NOMO-1 (cell line): Measurements from ENCODE around the gene BNC2.

Experiments
- DNase-seq, 2 experiments: peaks; one replicate each; lab custom pipeline; 2025; ENCODE audit not compliant: unreplicated experiment in 2 of 2; lab: John Stamatoyannopoulos, UW

The BNC2 gene

GRCh38 chr9:16396389-16396788 lies 474.1 kb downstream of the BNC2 start:
- no peak for DNase-seq

GRCh38 chr9:16391369-16391768 lies 479.1 kb downstream of the BNC2 start:
- no peak for DNase-seq

- no peak for DNase-seq
These were observed 483.1 kb downstream of the BNC2 start for GRCh38 chr9:16387382-16387781.

GRCh38 chr9:16386827-16387077 lies 483.7 kb downstream of the BNC2 start:
- DNase-seq, result no peak

- DNase-seq, result no peak
These were observed 484.3 kb downstream of the BNC2 start for GRCh38 chr9:16386007-16386826.

GRCh38 chr9:16385590-16385989 lies 484.9 kb downstream of the BNC2 start:
- DNase-seq, result no peak

- DNase-seq, result no peak
These were observed 485.5 kb downstream of the BNC2 start for GRCh38 chr9:16384993-16385392.

GRCh38 chr9:16377311-16377710 lies 493.2 kb downstream of the BNC2 start:
- DNase-seq, result no peak

GRCh38 chr9:16371306-16371705 lies 499.2 kb downstream of the BNC2 start:
- no peak for DNase-seq

- no peak for DNase-seq
These were observed 499.8 kb downstream of the BNC2 start for GRCh38 chr9:16370647-16371046.

- DNase-seq, result no peak
These were observed 501.0 kb downstream of the BNC2 start for GRCh38 chr9:16369427-16369826.

GRCh38 chr9:16368237-16369087 lies 502.0 kb downstream of the BNC2 start:
- no peak for DNase-seq

- DNase-seq, result no peak
These were observed 502.8 kb downstream of the BNC2 start for GRCh38 chr9:16367605-16368231.

GRCh38 chr9:16364347-16364746 lies 506.1 kb downstream of the BNC2 start:
- DNase-seq, result no peak

GRCh38 chr9:16363916-16364315 lies 506.6 kb downstream of the BNC2 start:
- DNase-seq, result no peak

- no peak for DNase-seq
These were observed 507.2 kb downstream of the BNC2 start for GRCh38 chr9:16363073-16363781.

- no peak for DNase-seq
These were observed 508.5 kb downstream of the BNC2 start for GRCh38 chr9:16361939-16362338.

GRCh38 chr9:16361118-16361517 lies 509.4 kb downstream of the BNC2 start:
- DNase-seq, result no peak

- DNase-seq, result no peak
These were observed 510.2 kb downstream of the BNC2 start for GRCh38 chr9:16360247-16360646.
